NCI-H82 treated with DMSO at 0.1 percent for 48 hours (cell line): ENCODE results near the gene GSK3A.

Source experiments
- DNase-seq: peaks from one replicate; lab custom pipeline; 2025; ENCODE audit not compliant: unreplicated experiment; lab: John Stamatoyannopoulos, UW

GSK3A gene

GRCh38 chr19:42249769-42250168 lies 7.4 kb upstream of the GSK3A start:
- DNase-seq, result no peak

- DNase-seq, result no peak
These were observed 6.8 kb upstream of the GSK3A start for GRCh38 chr19:42249149-42249750.

- DNase-seq, result no peak
These were observed 6.1 kb upstream of the GSK3A start for GRCh38 chr19:42248270-42249148.

GRCh38 chr19:42247640-42248199 lies 5.3 kb upstream of the GSK3A start:
- DNase-seq, result no peak

GRCh38 chr19:42246922-42247639 lies 4.7 kb upstream of the GSK3A start:
- no peak for DNase-seq

GRCh38 chr19:42246143-42246921 lies 3.9 kb upstream of the GSK3A start:
- DNase-seq, result peak; percentile 14

GRCh38 chr19:42245231-42245630 lies 2.8 kb upstream of the GSK3A start:
- DNase-seq, result no peak

GRCh38 chr19:42244347-42245220 lies 2.2 kb upstream of the GSK3A start:
- DNase-seq, result peak; percentile 89

GRCh38 chr19:42242069-42242511 lies 312 bp downstream of the GSK3A start:
- DNase-seq, result no peak

- no peak for DNase-seq
These were observed 1.1 kb downstream of the GSK3A start for GRCh38 chr19:42241279-42241678.

- DNase-seq, result no peak
These were observed 2.7 kb downstream of the GSK3A start for GRCh38 chr19:42239544-42240220.

GRCh38 chr19:42235181-42235580 lies 7.2 kb downstream of the GSK3A start:
- DNase-seq, result no peak

GRCh38 chr19:42234364-42234763 lies 8.0 kb downstream of the GSK3A start:
- DNase-seq, result no peak

GRCh38 chr19:42233678-42234292 lies 8.6 kb downstream of the GSK3A start:
- no peak for DNase-seq

GRCh38 chr19:42233106-42233505 lies 9.3 kb downstream of the GSK3A start:
- no peak for DNase-seq

GRCh38 chr19:42232435-42232834 lies 10.0 kb downstream of the GSK3A start:
- no peak for DNase-seq

- DNase-seq, result no peak
These were observed 11.8 kb downstream of the GSK3A start for GRCh38 chr19:42230571-42230970.

GRCh38 chr19:42229855-42230351 lies 12.5 kb downstream of the GSK3A start:
- peak; percentile 95 for DNase-seq
